Ovary (tissue), 3 donors: ENCODE measurements around the gene SOST.

Experiments used
- CTCF ChIP-seq, 3 donors: fragments of 450-650 bp in 2 of 3; fragments of 200-600 bp in 1 of 3; IDR thresholded peaks; one replicate each; pipeline versions ENCODE4 v1.5.1 to v1.8.0; 2016 to 2022; ENCODE audit warnings: antibody characterized with exemption in 3 of 3, mild to moderate bottlenecking in 1 of 3
- POLR2A ChIP-seq: fragments of 450-650 bp; IDR thresholded peaks from one replicate; pipeline ENCODE4 v1.6.1; 2017; ENCODE audit warnings: antibody characterized with exemption, mild to moderate bottlenecking, moderate library complexity
- donor health status: DM: no; HTN: no; CAD: no.

- TF ChIP-seq CTCF (IDR thresholded peaks at IDR 0.05) (no peak), POLR2A (no peak)
Observed at GRCh38 chr17:43756201-43756600, 2.4 kb downstream of the SOST start.
